A673 (cell line): ENCODE measurements around the gene NBAS. TPM values are rescaled to one million over a fixed set of nuclear protein-coding genes. Genes with fewer than 3 reads are reported as not detected.

Source experiments
- BruUV-seq: library from RNA; stranded (reverse); fragments of 400-500 nt; replicated peaks from 2 replicates; lab custom pipeline; 2021; lab: Mats Ljungman, UMichigan
- CTCF ChIA-PET: fragments of 300-600 bp; sonication (Branson Sonifier 250); formaldehyde crosslinking; loops from one replicate; lab custom pipeline; 2022; ENCODE audit warnings: antibody characterized with exemption; lab: Charles Lee
- POLR2A ChIA-PET: fragments of 300-600 bp; sonication (Branson Sonifier 250); formaldehyde crosslinking; loops from one replicate; lab custom pipeline; 2022; ENCODE audit warnings: antibody characterized with exemption; ENCODE audit not compliant: low non-redundant PET; lab: Charles Lee
- DNase-seq: peaks from one replicate; pipeline ENCODE4 v3.0.0-alpha.2; 2015; ENCODE audit warnings: low spot score
- H3K27ac ChIP-seq: fragments of 200-600 bp; sonication (generic); 2 replicates; pipeline ENCODE4 v1.5.1; 2016; ENCODE audit warnings: mixed run types, low read depth, mild to moderate bottlenecking, mixed read lengths, antibody characterized with exemption, low read length; ENCODE audit not compliant: poor library complexity, severe bottlenecking
- H3K27me3 ChIP-seq: fragments of 200-600 bp; sonication (generic); replicated peaks from 2 replicates; pipeline ENCODE4 v1.6.1; 2017; ENCODE audit warnings: mixed run types, low read depth, mild to moderate bottlenecking, mixed read lengths, antibody characterized with exemption, low read length; ENCODE audit not compliant: insufficient read depth, poor library complexity
- H3K36me3 ChIP-seq: fragments of 200-600 bp; sonication (generic); 2 replicates; pipeline ENCODE4 v1.6.1; 2016; ENCODE audit warnings: mixed run types, mild to moderate bottlenecking, mixed read lengths, antibody characterized with exemption, low read length; ENCODE audit not compliant: insufficient read depth, poor library complexity, severe bottlenecking
- H3K4me1 ChIP-seq: fragments of 200-600 bp; sonication (generic); 2 replicates; pipeline ENCODE4 v1.6.1; 2017; ENCODE audit warnings: mixed run types, mild to moderate bottlenecking, mixed read lengths, antibody characterized with exemption, low read length; ENCODE audit not compliant: insufficient read depth, poor library complexity, severe bottlenecking
- H3K4me3 ChIP-seq: fragments of 200-600 bp; sonication (generic); 2 replicates; pipeline ENCODE4 v1.5.1; 2016; ENCODE audit warnings: low read depth, mixed run types, mild to moderate bottlenecking, mixed read lengths, low read length; ENCODE audit not compliant: poor library complexity, severe bottlenecking
- H3K9me3 ChIP-seq: fragments of 200-600 bp; sonication (generic); 2 replicates; pipeline ENCODE4 v1.6.1; 2016; ENCODE audit warnings: mixed run types, low read depth, mild to moderate bottlenecking, mixed read lengths, antibody characterized with exemption, low read length; ENCODE audit not compliant: poor library complexity, severe bottlenecking
- CTCF ChIP-seq: fragments of 300-800, 200-600 bp; sonication (generic); conservative IDR thresholded peaks from 2 replicates; pipeline ENCODE4 v1.5.1; 2017; ENCODE audit warnings: low read depth, mild to moderate bottlenecking, antibody characterized with exemption, low read length, moderate library complexity, mixed read lengths
- EZH2 ChIP-seq: fragments of 200-600 bp; sonication (generic); IDR thresholded peaks from 2 replicates; pipeline ENCODE4 v1.6.1; 2017; ENCODE audit warnings: borderline replicate concordance, low read depth, mild to moderate bottlenecking, mixed read lengths, antibody characterized with exemption, low read length; ENCODE audit not compliant: poor library complexity, severe bottlenecking
- intact Hi-C: fragments of 100-400 bp; cut with micrococcal nuclease; formaldehyde crosslinking; loops from one replicate; pipeline ENCODE4 v1.10.0; 2022; ENCODE audit not compliant: unreplicated experiment
- total RNA-seq: library from RNA; stranded (reverse); gene quantifications from 2 replicates; pipeline ENCODE4 v1.2.3, GENCODE V29; 2021

The NBAS gene
- total RNA-seq, 1 experiment from 2014 or later: 38.7 TPM

- H3K4me3 ChIP-seq: no peak overlapping the region
- BruUV-seq: no TSS peak
- TF ChIP-seq CTCF (no peak), EZH2 (no peak)
- no peaks in the 10 kb centered on the region for H3K27me3 ChIP-seq
- CTCF ChIA-PET: interaction anchor here (0.6 kb wide), 1 partner anchor 783 kb away, joined by 3 read pairs; no protein-coding TSS in a partner anchor
- no peaks in the 10 kb centered on the region for H3K4me1 ChIP-seq
- POLR2A ChIA-PET: no interaction called here
- intact Hi-C loops: no loop called here
- no peaks in the 10 kb centered on the region for H3K36me3 ChIP-seq
- no peak for DNase-seq
- H3K9me3 ChIP-seq: no peaks in the 10 kb centered on the region
- no peak overlapping the region for H3K27ac ChIP-seq
Measured at GRCh38 chr2:15480552-15480951, 80.6 kb downstream of the NBAS start.

- intact Hi-C loops: no loop called here
- no peak for DNase-seq
- no peak for TF ChIP-seq CTCF
- TF ChIP-seq EZH2: no peak
- H3K27ac ChIP-seq: no peak overlapping the region
- H3K27me3 ChIP-seq: no peaks in the 10 kb centered on the region
- POLR2A ChIA-PET: no interaction called here
- H3K4me3 ChIP-seq: no peak overlapping the region
- peaks cover 4% of the 10 kb centered on the region for H3K36me3 ChIP-seq
- no peaks in the 10 kb centered on the region for H3K9me3 ChIP-seq
- H3K4me1 ChIP-seq: no peaks in the 10 kb centered on the region
- CTCF ChIA-PET: no interaction called here
- BruUV-seq: no TSS peak
Measured at GRCh38 chr2:15472876-15473275, 88.3 kb downstream of the NBAS start.

GRCh38 chr2:15472133-15472532 lies 89.0 kb downstream of the NBAS start:
- CTCF ChIA-PET: no interaction called here
- POLR2A ChIA-PET: no interaction called here
- H3K27me3 ChIP-seq: no peaks in the 10 kb centered on the region

More at GRCh38 chr2:15472133-15472532, 89.0 kb downstream of the NBAS start:
- Histone ChIP-seq H3K36me3 (peaks cover 10% of the 10 kb centered on the region), H3K27ac (no peak overlapping the region), H3K9me3 (no peaks in the 10 kb centered on the region), H3K4me3 (no peak overlapping the region), H3K4me1 (no peaks in the 10 kb centered on the region)
- intact Hi-C loops: no loop called here
- DNase-seq: no peak
- no peak for TF ChIP-seq CTCF
- TF ChIP-seq EZH2: no peak
- BruUV-seq: no TSS peak
